GM12878 (cell line): ENCODE data around the gene SNAPC4. TPM values are rescaled to one million over a fixed set of nuclear protein-coding genes. Genes with fewer than 3 reads are reported as not detected.

Experiments
- ATAC-seq: fragments of 200-7000 bp; cut with Tn5 transposase; 3 replicates; pipeline ENCODE4 v1.9.1; 2020; ENCODE audit warnings: mild to moderate bottlenecking, moderate library complexity
- BruUV-seq: library from RNA; stranded (reverse); fragments of 400-500 nt; replicated peaks from 2 replicates; lab custom pipeline; 2021; lab: Mats Ljungman, UMichigan
- CTCF ChIA-PET: fragments of 300-600 bp; sonication (Branson Sonifier 250); formaldehyde crosslinking; extraction: SDS; loops from one replicate; lab custom pipeline; 2021; ENCODE audit warnings: inconsistent platforms; lab: Yijun Ruan, JAX
- POLR2A ChIA-PET: fragments of 350-600 bp; formaldehyde crosslinking; extraction: SDS; loops from one replicate; lab custom pipeline; 2021; ENCODE audit warnings: inconsistent platforms; lab: Charles Lee
- RAD21 ChIA-PET: fragments of 300-600 bp; sonication (Branson Sonifier 250); formaldehyde crosslinking; loops from one replicate; lab custom pipeline; 2023; ENCODE audit warnings: antibody characterized with exemption; ENCODE audit not compliant: unreplicated experiment; lab: Charles Lee
- SMC1A ChIA-PET: fragments of 300-600 bp; sonication (Branson Sonifier 250); formaldehyde crosslinking; loops from one replicate; lab custom pipeline; 2023; ENCODE audit not compliant: unreplicated experiment, uncharacterized antibody; lab: Charles Lee
- DNase-seq: peaks from one replicate; pipeline ENCODE4 v3.0.0-alpha.2; 2011; ENCODE audit warnings: low read depth, low spot score
- FAIRE-seq: peaks from 3 replicates; lab custom pipeline; 2011; peaks lifted over from hg19 to GRCh38; lab: Jason Lieb, UNC
- H2AFZ ChIP-seq: 2 replicates; pipeline ENCODE4 v1.6.0; 2011; ENCODE audit warnings: low read depth, low read length, control low read depth; ENCODE audit not compliant: control insufficient read depth
- H3K27ac ChIP-seq: 2 replicates; pipeline ENCODE4 v1.5.1; 2011; ENCODE audit warnings: control low read depth; ENCODE audit not compliant: control insufficient read depth, insufficient read depth
- H3K27me3 ChIP-seq, 2 experiments: replicated peaks in 1 of 2; 2 replicates each; pipeline versions ENCODE4 v1.6.0 to v1.6.1; 2011; ENCODE audit warnings: low read length in 1 of 2; ENCODE audit not compliant: control insufficient read depth in 2 of 2, insufficient read depth in 2 of 2
- H3K36me3 ChIP-seq, 2 experiments: 2 replicates each; pipeline ENCODE4 v1.5.1; 2011; ENCODE audit warnings: low read length in 1 of 2; ENCODE audit not compliant: control insufficient read depth in 2 of 2, insufficient read depth in 2 of 2
- H3K4me1 ChIP-seq: 2 replicates; pipeline ENCODE4 v1.6.1; 2011; ENCODE audit warnings: mild to moderate bottlenecking, low read length, moderate library complexity, mixed read lengths; ENCODE audit not compliant: control insufficient read depth, insufficient read depth
- H3K4me2 ChIP-seq: 2 replicates; pipeline ENCODE4 v1.6.0; 2011; ENCODE audit warnings: control low read depth; ENCODE audit not compliant: control insufficient read depth, insufficient read depth
- H3K4me3 ChIP-seq: fragments of 200-600 bp; sonication (generic); 2 replicates; pipeline ENCODE4 v1.5.1; 2016
- H3K79me2 ChIP-seq: 2 replicates; pipeline ENCODE4 v1.6.0; 2011; ENCODE audit warnings: low read length; ENCODE audit not compliant: control insufficient read depth, insufficient read depth
- H3K9ac ChIP-seq: 2 replicates; pipeline ENCODE4 v1.8.0; 2011; ENCODE audit warnings: low read length, control low read depth, mixed read lengths; ENCODE audit not compliant: control insufficient read depth, insufficient read depth
- H3K9me3 ChIP-seq: replicated peaks from 3 replicates; pipeline ENCODE4 v1.5.1; 2011; ENCODE audit warnings: mild to moderate bottlenecking, low read length; ENCODE audit not compliant: control insufficient read depth, insufficient read depth
- H4K20me1 ChIP-seq: 2 replicates; pipeline ENCODE4 v1.6.0; 2011; ENCODE audit not compliant: control insufficient read depth, insufficient read depth
- EZH2 ChIP-seq: IDR thresholded peaks from 2 replicates; pipeline ENCODE4 v1.6.1; 2012; ENCODE audit warnings: low read depth, mild to moderate bottlenecking, control low read depth, inconsistent platforms, low read length, borderline replicate concordance; ENCODE audit not compliant: control insufficient read depth
- NFIC ChIP-seq: IDR thresholded peaks from 2 replicates; pipeline ENCODE4 v1.6.1; 2012; ENCODE audit warnings: low read depth, mild to moderate bottlenecking, inconsistent platforms, low read length, moderate library complexity
- NFYA ChIP-seq: IDR thresholded peaks from 2 replicates; pipeline ENCODE4 v1.6.1; 2011; ENCODE audit warnings: low read depth, mild to moderate bottlenecking, low read length, improper control_type of control experiment, borderline replicate concordance
- PAX5 ChIP-seq: IDR thresholded peaks from 2 replicates; pipeline ENCODE4 v1.6.1; 2011; ENCODE audit warnings: low read depth, low read length, borderline replicate concordance
- POLR2A ChIP-seq: IDR thresholded peaks from 2 replicates; pipeline ENCODE4 v1.6.1; 2011; ENCODE audit warnings: low read depth, mild to moderate bottlenecking, low read length
- RELA ChIP-seq: fragments of 450-650 bp; IDR thresholded peaks from 2 replicates; pipeline ENCODE4 v1.8.0; 2014; ENCODE audit warnings: borderline replicate concordance; ENCODE audit not compliant: partially characterized antibody
- STAT1 ChIP-seq: fragments of 450-650 bp; conservative IDR thresholded peaks from 2 replicates; pipeline ENCODE4 v1.6.1; 2014; ENCODE audit warnings: antibody characterized with exemption, mild to moderate bottlenecking
- TARDBP ChIP-seq: IDR thresholded peaks from 2 replicates; pipeline ENCODE4 v1.6.1; 2016; ENCODE audit warnings: borderline replicate concordance
- WRNIP1 ChIP-seq: IDR thresholded peaks from 2 replicates; pipeline ENCODE4 v1.6.1; 2011; ENCODE audit warnings: low read depth, low read length, improper control_type of control experiment, borderline replicate concordance
- WGBS: methylation state at CpG from one replicate; pipeline ENCODE4 v1.1.6; 2016; ENCODE audit warnings: low lambda C conversion rate; ENCODE audit not compliant: insufficient replicate concordance, insufficient coverage; ENCODE audit errors: missing lambda C conversion rate; 5-methylcytosine and 5-hydroxymethylcytosine counted together
- in situ Hi-C: fragments of 300-500 bp; cut with MboI; formaldehyde crosslinking; loops from 9 replicates; pipeline ENCODE4 v1.14.3; 2018; ENCODE audit warnings: mixed read lengths
- intact Hi-C: fragments of 100-400 bp; cut with micrococcal nuclease; formaldehyde crosslinking; loops from one replicate; pipeline ENCODE4 v1.14.2; 2022; ENCODE audit not compliant: unreplicated experiment
- polyA plus RNA-seq, 11 experiments: library from polyadenylated mRNA; depleted of rRNA in 4 of 11; unstranded in 6 of 11; stranded (reverse) in 5 of 11; fragments of >200 nt; fragmentation: Nextera tagmentation in 4 of 11; fragmentation: Illumina TruSeq in 1 of 11; extraction: Ambion mirVana in 4 of 11; extraction: Trizol in 1 of 11; gene quantifications; 1 replicate in 1 of 11; 2 replicates in 10 of 11; pipeline versions ENCODE4 v1.2.1 to v1.2.3, GENCODE V29; 2011 to 2016; ENCODE audit warnings: inconsistent platforms in 2 of 11, missing spikeins in 2 of 11, low read depth in 1 of 11
- total RNA-seq, 4 experiments: library from RNA; depleted of rRNA in 3 of 4; stranded (reverse); fragments of >200 nt in 3 of 4; fragmentation: Illumina TruSeq in 1 of 4; extraction: Trizol in 1 of 4; gene quantifications; 2 replicates each; pipeline versions ENCODE4 v1.2.1 to v1.2.3, GENCODE V29; 2013 to 2021
- TF ChIP-seq, protein P1 (sequence below): fragments of 450-650 bp; formaldehyde crosslinking; IDR thresholded peaks from 2 replicates; pipeline ENCODE4 v1.4.0; 2022; ENCODE audit warnings: mild to moderate bottlenecking, moderate library complexity
- TF ChIP-seq, protein P2 (sequence below): fragments of 450-650 bp; IDR thresholded peaks from 2 replicates; pipeline ENCODE4 v1.6.1; 2017; ENCODE audit warnings: mild to moderate bottlenecking, moderate library complexity

Gene SNAPC4
- total and polyA plus RNA-seq, 10 of the 15 experiments (the other 5 are each of a cell fraction or from before 2014, with no cell fraction given), result 0.42 to 19.8 (median 7.0) TPM

DNA sequence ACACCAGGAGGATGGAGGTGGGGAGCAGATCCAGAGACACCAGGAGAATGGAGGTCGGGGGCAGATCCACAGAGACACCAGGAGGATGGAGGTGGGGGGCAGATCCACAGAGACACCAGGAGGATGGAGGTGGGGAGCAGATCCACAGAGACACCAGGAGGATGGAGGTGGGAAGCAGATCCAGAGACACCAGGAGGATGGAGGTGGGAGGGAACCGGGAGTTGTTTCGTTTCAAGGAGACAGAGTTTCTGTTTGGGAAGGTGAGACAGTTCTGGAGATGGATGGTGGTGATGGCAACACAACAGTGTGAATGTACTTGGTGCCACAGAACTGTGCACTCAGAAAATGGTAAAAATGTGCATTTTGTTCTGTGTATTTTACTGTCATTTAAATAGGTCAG is 48.7 kb upstream of the SNAPC4 start (continued):
- TF ChIP-seq EZH2 (no peak), RELA (no peak), WRNIP1 (no peak)
- TF ChIP-seq, protein P1, sequence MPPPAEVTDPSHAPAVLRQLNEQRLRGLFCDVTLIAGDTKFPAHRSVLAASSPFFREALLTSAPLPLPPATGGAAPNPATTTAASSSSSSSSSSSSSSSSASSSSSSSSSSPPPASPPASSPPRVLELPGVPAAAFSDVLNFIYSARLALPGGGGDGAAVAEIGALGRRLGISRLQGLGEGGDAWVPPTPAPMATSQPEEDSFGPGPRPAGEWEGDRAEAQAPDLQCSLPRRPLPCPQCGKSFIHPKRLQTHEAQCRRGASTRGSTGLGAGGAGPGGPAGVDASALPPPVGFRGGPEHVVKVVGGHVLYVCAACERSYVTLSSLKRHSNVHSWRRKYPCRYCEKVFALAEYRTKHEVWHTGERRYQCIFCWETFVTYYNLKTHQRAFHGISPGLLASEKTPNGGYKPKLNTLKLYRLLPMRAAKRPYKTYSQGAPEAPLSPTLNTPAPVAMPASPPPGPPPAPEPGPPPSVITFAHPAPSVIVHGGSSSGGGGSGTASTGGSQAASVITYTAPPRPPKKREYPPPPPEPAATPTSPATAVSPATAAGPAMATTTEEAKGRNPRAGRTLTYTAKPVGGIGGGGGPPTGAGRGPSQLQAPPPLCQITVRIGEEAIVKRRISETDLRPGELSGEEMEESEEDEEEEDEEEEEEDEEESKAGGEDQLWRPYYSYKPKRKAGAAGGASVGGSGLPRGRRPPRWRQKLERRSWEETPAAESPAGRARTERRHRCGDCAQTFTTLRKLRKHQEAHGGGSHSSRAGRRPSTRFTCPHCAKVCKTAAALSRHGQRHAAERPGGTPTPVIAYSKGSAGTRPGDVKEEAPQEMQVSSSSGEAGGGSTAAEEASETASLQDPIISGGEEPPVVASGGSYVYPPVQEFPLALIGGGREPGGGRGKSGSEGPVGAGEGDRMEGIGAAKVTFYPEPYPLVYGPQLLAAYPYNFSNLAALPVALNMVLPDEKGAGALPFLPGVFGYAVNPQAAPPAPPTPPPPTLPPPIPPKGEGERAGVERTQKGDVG, result no peak

- RAD21 ChIA-PET, result no interaction called here
- CTCF ChIA-PET, result no interaction called here
- POLR2A ChIA-PET, result no interaction called here
- intact Hi-C loops (no loop called here), in situ Hi-C loops (no loop called here)
- Histone ChIP-seq H4K20me1 (no peaks in the 10 kb centered on the region; the same call in 1 of the 2 replicates), H3K27ac (no peak overlapping the region), H3K4me2 (no peak overlapping the region), H3K9ac (no peak overlapping the region), H3K27me3 (no peaks in the 10 kb centered on the region), H3K4me3 (no peak overlapping the region), H3K9me3 (no peaks in the 10 kb centered on the region), H2AFZ (no peak overlapping the region), H3K4me1 (no peaks in the 10 kb centered on the region), H3K79me2 (no peaks in the 10 kb centered on the region), H3K36me3 (peaks cover 24 to 27% of the 10 kb centered on the region in 2 experiments)
- no TSS peak for BruUV-seq
- ATAC-seq (no peak), FAIRE-seq (no peak), DNase-seq (no peak)
- no peak for TF ChIP-seq NFYA
- no peak for TF ChIP-seq PAX5
- no peak for TF ChIP-seq NFIC
- TF ChIP-seq, protein P2, sequence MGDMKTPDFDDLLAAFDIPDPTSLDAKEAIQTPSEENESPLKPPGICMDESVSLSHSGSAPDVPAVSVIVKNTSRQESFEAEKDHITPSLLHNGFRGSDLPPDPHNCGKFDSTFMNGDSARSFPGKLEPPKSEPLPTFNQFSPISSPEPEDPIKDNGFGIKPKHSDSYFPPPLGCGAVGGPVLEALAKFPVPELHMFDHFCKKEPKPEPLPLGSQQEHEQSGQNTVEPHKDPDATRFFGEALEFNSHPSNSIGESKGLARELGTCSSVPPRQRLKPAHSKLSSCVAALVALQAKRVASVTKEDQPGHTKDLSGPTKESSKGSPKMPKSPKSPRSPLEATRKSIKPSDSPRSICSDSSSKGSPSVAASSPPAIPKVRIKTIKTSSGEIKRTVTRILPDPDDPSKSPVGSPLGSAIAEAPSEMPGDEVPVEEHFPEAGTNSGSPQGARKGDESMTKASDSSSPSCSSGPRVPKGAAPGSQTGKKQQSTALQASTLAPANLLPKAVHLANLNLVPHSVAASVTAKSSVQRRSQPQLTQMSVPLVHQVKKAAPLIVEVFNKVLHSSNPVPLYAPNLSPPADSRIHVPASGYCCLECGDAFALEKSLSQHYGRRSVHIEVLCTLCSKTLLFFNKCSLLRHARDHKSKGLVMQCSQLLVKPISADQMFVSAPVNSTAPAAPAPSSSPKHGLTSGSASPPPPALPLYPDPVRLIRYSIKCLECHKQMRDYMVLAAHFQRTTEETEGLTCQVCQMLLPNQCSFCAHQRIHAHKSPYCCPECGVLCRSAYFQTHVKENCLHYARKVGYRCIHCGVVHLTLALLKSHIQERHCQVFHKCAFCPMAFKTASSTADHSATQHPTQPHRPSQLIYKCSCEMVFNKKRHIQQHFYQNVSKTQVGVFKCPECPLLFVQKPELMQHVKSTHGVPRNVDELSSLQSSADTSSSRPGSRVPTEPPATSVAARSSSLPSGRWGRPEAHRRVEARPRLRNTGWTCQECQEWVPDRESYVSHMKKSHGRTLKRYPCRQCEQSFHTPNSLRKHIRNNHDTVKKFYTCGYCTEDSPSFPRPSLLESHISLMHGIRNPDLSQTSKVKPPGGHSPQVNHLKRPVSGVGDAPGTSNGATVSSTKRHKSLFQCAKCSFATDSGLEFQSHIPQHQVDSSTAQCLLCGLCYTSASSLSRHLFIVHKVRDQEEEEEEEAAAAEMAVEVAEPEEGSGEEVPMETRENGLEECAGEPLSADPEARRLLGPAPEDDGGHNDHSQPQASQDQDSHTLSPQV, result no peak
- 0 out of 2 replicates have a peak, but pooled peaks have one; percentile 24 for TF ChIP-seq POLR2A
- TF ChIP-seq STAT1, result no peak
- no peak for TF ChIP-seq TARDBP
- WGBS, result 97% methylated on average over 27 of the region's 27 CpGs
- SMC1A ChIA-PET, result no interaction called here
Measured at GRCh38 chr9:136447173-136447778, 47.3 kb upstream of the SNAPC4 start.
